ENCODE measurements around the gene ATXN7L1.

GRCh38 chr7:105643384-105643783 is 233.0 kb downstream of the ATXN7L1 start:
- TF ChIP-seq POLR2A (IDR thresholded peaks at IDR 0.05) (no peak), CTCF (IDR thresholded peaks at IDR 0.05) (no peak)
